Middle frontal gyrus (tissue), 1 donor: Measurements from ENCODE around the gene PDE6B.
"Not testable (repeated sequence)": the region's sequence is repeated elsewhere in the genome, so short reads cannot be mapped to it uniquely, and the experiment has no call there.

Experiments used
- DNase-seq: peaks from one replicate; pipeline ENCODE4 v3.0.0-alpha.2; 2015; ENCODE audit warnings: low spot score; ENCODE audit errors: extremely low spot score

PDE6B gene

DNA sequence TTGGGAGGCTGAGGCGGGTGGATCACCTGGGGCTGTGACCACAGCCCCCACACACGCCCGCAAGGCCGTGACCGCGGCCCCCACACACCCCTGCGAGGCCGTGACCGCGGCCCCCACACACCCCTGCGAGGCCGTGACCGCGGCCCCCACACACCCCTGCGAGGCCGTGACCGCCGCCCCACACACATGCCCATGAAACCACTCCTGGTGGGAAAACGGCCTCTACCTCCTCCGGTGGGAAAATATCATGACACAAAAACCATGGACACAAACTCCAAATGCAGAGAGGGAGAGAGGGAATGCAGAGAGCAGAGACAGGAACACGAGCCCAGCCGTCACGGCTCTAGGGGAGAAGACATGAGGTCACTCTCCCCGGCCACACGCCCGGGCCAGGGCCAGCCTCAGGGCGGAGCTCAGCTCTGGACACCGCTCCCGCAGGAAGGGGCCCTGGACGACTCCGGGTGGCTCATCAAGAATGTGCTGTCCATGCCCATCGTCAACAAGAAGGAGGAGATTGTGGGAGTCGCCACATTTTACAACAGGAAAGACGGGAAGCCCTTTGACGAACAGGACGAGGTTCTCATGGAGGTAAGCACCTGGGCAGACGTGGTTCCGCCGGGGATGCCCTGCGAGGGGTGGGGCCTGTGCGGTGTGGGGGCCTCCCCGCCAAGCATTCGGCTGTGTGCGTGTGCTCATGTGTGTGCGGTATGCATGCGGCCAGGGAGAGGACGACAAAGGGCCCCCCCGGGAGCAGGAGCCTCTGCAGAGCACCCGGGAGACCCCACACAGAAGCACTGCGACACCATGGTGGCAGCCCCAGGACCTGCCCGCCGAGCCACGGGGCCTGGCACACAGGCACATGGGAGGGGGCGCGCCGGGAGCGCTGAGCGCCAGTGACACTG is 31.3 kb downstream of the PDE6B start:
- no peak for DNase-seq

DNA sequence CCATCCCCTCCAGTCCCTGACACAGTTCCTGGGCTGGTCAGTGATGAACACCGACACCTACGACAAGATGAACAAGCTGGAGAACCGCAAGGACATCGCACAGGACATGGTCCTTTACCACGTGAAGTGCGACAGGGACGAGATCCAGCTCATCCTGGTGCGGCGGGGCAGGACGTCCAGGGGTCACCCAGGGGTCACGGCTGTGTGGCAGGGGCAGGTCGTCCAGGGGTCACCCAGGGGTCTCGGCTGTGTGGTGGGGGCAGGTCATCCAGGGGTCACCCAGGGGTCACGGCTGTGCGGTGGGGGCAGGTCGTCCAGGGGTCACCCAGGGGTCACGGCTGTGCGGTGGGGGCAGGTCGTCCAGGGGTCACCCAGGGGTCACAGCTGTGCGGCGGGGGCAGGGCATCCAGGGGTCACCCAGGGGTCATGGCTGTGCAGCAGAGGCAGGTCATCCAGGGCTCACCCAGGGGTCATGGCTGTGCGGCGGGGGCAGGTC is 32.0 kb downstream of the PDE6B start:
- DNase-seq = no peak

DNA sequence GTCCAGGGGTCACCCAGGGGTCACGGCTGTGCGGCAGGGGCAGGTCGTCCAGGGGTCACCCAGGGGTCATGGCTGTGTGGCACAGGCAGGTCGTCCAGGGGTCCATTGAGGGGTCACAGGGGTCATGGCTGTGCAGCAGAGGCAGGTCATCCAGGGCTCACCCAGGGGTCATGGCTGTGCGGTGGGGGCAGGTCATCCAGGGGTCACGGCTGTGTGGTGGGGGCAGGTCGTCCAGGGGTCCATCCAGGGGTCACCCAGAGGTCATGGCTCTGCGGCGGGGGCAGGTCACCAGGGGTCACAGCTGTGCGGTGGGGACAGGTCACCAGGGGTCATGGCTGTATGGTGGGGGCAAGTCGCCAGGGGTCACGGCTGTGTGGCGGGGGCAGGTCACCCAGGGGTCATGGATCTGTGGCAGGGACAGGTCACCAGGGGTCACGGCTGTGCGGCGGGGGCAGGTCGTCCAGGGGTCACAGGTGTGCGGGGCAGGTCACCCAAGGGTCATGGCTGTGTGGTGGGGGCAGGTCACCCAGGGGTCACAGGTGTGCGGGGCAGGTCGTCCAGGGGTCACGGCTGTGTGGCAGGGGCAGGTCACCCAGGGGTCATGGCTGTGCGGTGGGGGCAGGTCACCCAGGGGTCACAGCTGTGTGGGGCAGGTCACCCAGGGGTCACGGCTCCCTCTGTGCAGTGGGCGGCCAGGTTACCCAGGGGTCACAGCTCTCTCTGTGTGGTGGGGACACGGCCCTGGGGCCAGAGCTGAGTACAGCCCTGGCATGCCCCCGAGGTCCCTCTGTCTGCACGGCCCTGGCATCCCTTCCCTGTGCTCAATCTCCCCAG is 32.7 kb downstream of the PDE6B start:
- DNase-seq = no peak

DNA sequence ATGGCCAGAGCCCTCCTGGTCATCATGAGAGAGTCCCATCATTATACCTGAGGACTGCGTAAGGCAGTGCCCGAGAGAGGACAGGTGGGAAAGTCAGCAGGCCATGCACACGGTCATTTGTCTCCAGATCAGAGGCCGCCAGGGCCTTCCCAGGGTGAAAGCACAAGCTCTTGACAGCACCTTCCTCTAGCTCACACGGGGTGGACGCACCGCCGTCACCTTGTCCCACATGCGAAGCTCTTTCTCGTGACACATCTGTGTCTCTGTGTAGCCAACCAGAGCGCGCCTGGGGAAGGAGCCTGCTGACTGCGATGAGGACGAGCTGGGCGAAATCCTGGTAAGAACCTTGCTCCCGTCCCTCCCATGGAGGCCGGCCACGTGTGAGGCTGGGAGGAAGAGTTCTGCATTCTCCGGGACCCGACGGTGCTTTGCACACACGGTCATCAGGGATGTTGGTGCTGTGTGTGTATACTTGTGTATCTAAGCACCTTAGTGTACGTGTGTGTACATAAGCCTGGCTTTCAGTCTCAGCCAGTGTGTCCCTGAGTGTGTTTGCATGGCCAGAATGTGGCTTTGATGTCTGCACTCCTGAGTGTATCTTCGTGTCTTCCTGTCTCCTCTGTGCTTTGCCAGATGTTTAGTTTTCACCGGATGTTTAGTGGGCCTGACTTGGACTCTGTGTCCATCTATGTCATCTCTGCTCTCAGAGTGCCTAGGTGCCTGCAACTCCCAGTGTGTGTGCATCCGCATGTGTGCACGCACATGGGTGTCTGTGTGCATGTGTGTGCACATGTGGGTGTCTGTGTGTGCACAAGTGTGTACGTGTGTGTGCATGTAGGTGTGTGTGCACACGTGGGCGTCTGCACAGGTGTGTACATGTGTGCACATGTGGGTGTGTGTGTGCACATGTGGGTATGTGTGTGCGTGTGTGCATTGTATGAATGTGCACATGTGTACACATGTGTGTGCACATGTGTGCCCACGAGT is 33.6 kb downstream of the PDE6B start:
- DNase-seq = no peak

DNA sequence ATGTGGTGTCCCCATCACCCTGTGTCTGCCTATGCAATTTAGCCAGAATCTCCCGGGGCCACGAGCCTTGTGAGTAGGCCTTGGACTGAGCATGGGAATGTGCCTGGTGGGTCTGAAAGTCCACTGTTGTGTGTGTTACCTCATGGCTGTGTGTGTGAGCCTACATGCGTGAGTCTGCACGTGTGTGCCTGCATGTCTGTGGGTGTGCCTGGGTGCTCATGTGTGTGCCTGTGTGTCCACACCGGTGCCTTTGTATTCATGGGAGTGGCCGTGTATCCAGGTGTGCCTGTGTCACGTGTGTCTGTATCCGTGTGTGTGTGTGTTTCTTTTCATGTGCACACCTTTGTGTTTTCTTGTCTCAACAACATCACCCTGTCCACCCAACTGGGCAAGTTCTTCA is 34.5 kb downstream of the PDE6B start:
- DNase-seq = no peak

DNA sequence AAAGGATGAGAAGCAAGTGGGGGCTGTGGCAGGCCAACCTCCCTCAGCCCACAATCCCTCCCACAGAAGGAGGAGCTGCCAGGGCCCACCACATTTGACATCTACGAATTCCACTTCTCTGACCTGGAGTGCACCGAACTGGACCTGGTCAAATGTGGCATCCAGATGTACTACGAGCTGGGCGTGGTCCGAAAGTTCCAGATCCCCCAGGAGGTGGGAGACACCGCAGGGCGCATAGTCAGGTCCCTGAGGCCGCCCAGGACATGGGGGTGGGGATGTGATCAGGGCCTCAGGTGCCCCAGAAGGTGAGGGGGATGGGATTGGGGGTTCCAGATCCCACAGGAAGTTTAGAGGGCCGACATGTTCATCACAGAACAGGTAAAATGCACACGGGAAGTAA is 35.0 kb downstream of the PDE6B start:
- no peak for DNase-seq

DNA sequence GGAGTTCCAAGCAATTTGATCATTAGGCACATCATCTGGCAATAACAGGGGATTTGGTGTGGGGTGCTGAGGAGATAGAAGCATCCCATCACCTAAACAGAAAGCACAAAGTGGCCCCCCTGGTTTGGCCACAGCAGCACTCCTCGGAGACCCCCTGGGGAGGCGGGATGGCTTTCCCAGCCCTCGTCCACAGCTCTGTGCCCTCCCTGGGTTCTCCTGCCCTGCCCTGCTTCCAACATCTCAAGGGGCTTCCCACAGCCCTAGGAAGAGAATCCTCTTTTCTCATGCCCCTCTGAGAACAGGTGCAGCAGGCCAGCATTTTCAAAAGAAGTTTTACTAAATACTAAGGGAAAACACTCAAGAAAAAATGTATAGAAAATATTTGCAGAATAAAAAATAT is 35.9 kb downstream of the PDE6B start:
- no peak for DNase-seq

DNA sequence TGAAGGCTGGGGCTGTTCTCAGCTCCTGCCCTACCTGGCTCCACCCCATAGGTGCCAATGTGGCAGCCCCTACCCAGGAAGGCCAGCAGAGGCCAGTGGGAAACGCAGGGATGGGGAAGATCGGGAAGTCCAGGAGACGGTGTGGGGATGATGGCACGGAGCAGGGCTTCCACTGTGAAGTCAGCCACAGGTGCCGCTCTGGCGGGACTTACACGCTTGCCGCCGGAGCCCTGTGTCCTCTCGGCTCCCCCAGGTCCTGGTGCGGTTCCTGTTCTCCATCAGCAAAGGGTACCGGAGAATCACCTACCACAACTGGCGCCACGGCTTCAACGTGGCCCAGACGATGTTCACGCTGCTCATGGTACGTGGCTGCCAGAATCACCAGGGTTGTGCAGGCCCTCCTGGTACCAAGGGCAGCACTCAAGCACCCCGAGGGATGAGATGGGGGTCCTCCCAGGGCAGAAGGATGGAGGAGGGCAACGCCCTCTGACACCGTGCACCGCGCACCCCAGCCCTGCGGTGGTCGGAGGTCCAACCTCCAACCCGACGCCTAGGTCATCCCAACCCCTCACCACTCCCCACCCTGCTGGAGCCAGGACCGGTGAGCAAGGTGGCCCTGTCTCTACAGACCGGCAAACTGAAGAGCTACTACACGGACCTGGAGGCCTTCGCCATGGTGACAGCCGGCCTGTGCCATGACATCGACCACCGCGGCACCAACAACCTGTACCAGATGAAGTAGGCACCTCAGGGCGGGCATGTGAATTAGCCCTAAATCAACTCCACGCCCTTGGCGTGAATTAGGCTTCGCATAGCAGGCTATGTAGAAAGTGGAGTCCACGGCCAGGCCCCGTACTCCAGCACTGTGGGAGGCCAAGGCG is 36.7 kb downstream of the PDE6B start:
- DNase-seq = no peak

DNA sequence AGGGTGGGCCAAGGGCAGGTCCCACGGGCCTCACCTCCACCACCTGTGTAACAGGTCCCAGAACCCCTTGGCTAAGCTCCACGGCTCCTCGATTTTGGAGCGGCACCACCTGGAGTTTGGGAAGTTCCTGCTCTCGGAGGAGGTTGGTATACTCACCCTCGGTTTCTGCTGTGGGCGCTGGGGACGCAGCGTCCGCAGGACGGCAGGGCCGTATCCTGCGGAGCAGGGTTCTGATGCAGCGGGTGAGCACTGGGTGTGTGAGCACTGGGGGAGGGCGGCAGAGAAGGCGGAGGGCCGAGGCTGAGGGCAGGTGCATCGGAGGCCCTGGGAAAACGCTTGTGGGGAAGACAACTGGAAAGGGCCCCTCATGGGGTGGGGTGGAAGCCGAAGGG is 37.7 kb downstream of the PDE6B start:
- no peak for DNase-seq

DNA sequence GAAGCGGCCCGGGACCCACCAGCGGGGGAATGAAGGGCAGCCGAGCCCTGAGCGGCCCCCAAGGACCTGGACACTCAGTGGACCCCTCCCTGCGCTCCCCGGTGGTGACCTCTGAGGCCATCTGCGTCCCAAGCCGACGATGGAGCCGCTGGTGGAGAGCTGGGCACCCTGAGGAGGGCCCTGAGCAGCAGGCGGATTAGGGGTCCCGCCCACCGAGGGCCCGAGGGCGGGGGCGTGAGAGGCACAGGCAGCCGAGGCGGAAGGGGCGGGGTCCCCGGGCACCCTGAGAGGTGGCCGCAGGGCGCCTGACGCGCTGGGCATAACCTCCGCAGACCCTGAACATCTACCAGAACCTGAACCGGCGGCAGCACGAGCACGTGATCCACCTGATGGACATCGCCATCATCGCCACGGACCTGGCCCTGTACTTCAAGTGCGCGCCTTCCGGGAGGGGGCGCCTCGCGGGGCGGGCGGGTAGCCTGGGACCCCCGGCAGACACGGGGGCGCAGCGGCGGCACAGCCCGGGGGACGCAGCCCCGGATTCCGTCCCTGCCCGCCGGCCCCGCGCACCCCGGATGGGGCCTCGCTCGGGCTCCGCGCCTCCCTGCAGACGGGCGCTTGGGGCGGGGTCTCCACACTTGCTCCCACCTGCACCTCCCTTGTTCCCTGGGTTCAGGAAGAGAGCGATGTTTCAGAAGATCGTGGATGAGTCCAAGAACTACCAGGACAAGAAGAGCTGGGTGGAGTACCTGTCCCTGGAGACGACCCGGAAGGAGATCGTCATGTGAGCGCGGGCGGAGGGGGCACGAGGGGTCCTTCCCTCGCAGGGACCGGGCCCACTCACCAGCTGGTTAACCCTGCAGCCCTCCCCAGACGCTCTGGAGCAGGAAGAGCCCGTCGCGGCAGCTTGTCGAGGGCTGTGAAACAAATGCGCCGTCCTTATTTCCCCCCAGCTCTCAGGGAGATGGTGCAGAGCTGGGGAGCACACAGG is 38.4 kb downstream of the PDE6B start:
- DNase-seq = no peak

DNA sequence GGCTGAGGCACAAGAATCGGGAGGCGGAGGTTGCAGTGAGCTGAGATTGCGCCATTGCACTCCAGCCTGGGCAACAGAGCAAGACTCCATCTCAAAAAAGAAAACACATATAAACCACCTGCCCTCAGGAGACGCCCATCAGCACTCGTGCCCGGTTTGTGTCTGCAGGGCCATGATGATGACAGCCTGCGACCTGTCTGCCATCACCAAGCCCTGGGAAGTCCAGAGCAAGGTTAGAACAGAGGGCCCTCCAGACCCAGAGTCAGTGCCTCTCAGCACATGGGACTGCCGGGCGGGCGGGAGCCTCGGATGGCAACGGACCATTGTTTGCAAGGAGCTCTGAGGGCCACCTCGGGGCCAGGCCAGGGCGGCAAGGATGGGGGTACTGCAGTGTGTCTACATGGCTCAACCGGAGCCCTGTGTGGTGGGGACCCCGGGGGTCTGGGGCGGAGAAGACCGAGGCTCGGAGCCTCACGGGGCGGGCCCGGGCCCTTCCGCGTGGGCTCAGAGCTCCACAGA is 39.4 kb downstream of the PDE6B start:
- DNase-seq = no peak

DNA sequence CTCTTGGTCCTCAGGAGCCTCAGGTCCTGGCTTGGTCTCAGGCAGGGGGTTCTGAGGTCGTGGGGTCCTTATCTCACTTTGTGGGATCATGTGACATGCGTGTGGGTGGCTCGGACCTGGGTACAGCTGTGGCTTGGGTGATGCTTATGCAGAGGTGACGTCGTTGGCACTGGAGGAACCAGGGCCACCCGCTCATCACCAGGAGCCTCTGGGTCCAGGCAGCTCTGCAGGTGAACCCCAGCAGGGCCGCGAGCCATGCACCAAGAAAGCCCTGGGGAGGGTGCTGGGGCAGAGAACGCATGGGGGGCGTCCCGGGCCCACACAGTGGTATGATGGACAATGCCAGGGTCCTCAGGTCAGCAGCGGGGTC is 40.0 kb downstream of the PDE6B start:
- no peak for DNase-seq

DNA sequence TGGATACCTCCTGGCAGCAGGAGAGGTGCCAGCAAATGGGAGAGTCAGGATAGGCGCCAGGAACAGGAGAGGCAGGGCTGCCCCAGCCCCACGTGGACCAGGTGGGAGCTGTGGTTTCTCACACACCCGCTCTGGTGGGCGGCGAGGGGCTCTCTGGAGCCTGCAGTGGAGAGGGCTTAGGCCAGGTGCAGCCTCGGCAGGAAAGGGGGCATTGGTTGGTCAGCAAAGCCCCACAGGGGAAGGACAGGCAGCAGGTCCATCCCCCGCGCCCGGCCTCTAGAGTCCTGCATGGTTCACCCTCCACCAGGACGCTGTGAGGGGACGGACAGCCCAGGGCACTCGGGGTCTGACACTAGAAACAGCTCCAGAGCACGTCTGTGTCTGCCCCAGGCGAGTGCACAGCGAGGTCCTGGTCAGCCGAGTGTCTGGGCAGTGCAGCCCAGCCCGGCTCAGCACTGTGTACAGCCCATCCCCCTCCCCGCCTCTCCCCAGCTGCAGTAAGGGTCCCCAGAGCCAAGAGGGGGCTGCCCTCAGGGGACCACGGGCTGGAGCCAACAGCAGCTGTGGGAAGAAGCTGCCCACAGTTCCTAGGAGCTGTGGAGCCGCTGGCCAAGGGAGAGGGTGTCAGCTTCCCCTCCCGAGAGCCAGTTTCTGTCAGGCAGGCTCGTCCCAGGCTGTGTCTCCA is 40.5 kb downstream of the PDE6B start:
- no peak for DNase-seq

DNA sequence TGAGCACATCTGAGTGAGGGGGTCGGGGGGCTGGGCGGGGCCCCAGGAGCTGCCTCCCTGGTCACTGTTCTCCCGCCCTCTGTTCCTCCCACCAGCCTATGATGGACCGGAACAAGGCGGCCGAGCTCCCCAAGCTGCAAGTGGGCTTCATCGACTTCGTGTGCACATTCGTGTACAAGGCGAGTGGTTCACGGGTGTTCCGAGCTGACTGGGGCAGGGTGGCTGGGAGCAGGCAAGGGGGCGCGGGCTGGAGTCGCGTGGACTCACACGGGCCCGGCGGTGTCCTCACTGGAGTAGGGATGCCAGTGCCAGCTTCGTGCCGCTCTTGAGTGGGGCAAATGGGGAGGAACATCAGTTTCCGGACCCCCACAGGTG is 41.0 kb downstream of the PDE6B start:
- no peak for DNase-seq

DNA sequence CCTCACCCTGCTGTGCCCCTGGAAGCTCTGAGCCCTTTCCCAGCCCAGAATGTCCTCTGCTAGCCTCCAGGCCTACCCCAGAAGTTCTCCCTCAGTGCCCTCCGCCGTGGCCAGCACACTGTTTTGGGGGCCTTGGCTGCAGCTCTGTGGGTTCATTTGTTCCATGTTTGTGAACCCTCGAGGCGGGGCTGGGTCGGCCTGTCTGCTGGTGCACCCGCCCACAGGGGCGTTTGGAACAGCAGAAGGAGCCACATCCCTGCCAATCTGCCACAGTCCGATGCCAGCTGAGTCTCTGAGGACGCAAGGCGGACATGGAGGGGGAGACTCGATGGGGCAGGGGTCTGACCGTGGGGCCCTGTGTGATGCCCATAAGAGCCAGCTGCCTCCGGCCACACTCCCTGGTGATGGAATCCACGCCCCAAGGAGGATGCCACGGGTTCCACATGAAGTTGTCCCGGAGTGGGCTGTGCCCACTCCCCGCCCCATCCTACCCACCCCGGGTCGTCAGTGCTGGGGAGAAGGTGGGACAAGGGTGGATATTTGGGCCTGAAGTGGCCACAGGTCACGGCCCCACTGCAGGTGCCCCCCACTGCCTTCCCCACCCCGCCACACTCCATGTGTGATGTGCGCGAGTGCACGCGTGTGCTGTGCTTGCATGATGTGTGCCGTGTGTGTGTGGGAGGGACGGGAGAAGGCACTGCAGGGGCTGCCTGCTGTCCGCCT is 41.6 kb downstream of the PDE6B start:
- no peak for DNase-seq

DNA sequence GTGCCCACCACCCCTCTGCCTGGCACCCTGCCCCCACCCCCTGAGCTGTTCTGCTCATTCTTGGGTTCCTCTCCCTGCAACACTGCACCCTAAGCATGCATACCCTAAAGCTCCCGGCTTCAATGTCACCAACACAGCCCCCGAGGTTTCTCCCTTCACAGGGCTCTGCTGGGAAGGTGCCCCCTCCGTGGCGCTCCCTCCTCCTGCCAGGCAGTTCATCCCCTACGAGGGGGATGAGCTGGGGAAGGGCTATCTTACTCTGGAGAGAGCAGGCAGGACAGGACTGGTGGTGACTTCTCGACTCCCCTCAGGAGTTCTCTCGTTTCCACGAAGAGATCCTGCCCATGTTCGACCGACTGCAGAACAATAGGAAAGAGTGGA is 42.2 kb downstream of the PDE6B start:
- no peak for DNase-seq

DNA sequence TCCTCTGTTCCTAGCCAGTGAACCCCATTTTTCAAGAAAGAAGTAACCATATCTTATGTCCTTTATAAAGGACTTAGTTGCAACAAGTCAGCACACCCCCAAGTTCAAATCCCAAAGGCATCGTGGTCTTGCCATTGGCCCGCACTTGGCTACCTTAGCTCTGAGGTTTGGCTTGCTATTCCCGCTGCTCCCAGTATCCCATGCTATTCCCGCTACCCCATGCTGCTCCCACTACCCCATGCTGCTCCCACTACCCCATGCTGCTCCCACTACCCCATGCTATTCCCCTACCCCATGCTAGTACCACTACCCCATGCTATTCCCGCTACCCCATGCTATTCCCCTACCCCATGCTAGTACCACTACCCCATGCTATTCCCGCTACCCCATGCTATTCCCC is 42.8 kb downstream of the PDE6B start:
- not testable (repeated sequence) for DNase-seq
